C4-2B (cell line): ENCODE results near the gene ADH4.

Experiments used
- CTCF ChIP-seq: fragments of 450-650 bp; conservative IDR thresholded peaks from 2 replicates; pipeline ENCODE4 v1.5.1; 2017; ENCODE audit warnings: mild to moderate bottlenecking
- ZFX ChIP-seq: fragments of 450-650 bp; IDR thresholded peaks from 2 replicates; pipeline ENCODE4 v1.6.1; 2017

DNA sequence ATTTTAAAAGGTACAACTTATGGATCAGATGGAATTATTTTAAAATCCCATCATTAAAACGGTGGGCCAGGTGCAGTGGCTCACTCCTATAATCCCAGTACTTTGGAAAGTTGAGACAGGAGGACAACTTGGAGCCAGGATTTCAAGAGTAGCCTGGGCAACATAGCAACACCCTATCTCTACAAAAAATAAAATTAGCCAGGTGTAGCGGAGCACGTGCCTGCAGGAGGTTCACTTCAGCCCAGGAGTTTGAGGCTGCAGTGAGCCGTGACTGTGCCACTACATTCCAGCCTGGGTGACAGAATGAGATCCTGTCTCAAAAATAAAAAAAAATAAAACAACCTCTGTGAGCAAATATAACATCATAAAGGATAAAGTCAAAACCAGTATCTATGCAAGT, 66.9 kb downstream of the ADH4 start:
- no peak for TF ChIP-seq CTCF
- no peak for TF ChIP-seq ZFX
